Right hindlimb (tissue), 1 donor: ENCODE results near the gene RPL36AL.

Experiments
- DNase-seq: peaks from one replicate; pipeline ENCODE4 v3.0.0-alpha.2; 2018

RPL36AL gene

DNA sequence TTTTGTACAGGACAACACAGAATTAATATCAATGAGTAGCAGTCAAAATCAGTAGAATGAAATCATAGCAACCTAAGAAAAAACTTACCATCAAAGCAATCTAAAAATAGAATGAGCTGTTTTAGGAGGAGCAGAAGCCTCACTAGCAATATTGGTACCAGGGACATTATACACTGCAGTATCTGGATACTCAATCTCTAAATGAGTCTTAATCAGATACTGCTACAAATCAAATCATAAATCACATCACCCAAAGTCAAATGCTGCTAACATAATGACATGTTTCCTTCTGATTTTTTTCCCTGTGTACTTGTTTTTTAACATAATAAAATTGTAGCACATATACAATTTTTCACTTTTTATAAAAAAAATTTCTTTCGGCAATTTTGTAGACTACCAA lies 42.3 kb downstream of the RPL36AL start:
- DNase-seq = no peak

DNA sequence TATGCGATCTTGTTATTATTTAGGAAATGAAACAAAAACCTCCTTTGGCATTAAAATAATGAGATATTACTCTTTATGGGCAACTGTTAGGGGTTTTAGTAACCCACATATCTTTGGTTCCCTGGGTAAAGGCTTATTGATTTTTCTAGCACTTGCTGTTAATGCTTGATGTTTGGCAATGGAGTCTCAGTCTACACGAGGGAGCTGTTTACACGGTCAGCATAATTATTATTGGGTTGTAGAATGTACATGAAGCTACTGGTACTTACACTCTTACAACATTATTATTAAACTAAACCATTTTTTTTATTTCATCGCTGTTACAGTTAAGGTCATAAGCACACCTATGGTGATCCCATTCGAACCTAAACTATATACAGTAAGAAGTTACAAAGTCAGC lies 46.4 kb downstream of the RPL36AL start:
- DNase-seq = no peak

DNA sequence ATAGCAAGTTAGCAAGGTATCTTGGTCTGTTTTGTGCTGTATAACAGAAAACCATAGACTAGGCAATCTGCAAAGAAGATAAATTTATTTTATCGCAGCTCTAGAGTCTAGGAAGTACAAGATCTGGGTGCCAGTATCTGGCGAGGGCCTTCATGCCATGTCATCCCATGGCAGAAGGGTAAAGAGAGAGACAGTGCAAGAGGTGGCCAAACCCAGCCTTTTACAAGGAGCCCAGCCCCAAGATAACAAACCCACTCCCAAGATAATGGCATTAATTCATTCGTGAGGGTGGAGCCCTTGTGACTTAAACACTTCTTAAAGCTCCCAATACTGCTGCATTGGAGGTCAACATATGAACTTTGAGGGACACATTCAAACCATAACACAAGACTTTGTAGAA lies 51.1 kb downstream of the RPL36AL start:
- no peak for DNase-seq
